Measurements from ENCODE around the gene RPL27A. TPM values are rescaled to one million over a fixed set of nuclear protein-coding genes. Genes with fewer than 3 reads are reported as not detected.

RPL27A gene
- total RNA-seq, 1 donor from 2014 or later, result 789 TPM

- TF ChIP-seq CTCF (IDR thresholded peaks at IDR 0.05), result no peak
- no peaks in the 10 kb centered on the region for H3K27me3 ChIP-seq
- no peak for DNase-seq (ENCODE audit: low spot score in 2 of 2)
- no peaks in the 10 kb centered on the region for H3K4me1 ChIP-seq
- intact Hi-C loops (cut with DNase I), result no loop called here
- H3K36me3 ChIP-seq, result peaks cover 24 to 68% of the 10 kb centered on the region in 2 donors
- H3K27ac ChIP-seq, result no peak overlapping the region
- no peak overlapping the region for H3K4me3 ChIP-seq
- no peaks in the 10 kb centered on the region for H3K9me3 ChIP-seq
These were observed 42.2 kb upstream of the RPL27A start for GRCh38 chr11:8640267-8640906.

- no peaks in the 10 kb centered on the region for H3K9me3 ChIP-seq
- H3K4me3 ChIP-seq, result no peak overlapping the region
- H3K36me3 ChIP-seq, result peaks cover 24 to 61% of the 10 kb centered on the region in 2 donors
- H3K27ac ChIP-seq, result no peak overlapping the region
- no peak for DNase-seq (ENCODE audit: low spot score in 2 of 2)
- no peaks in the 10 kb centered on the region for H3K4me1 ChIP-seq
- intact Hi-C loops (cut with DNase I), result no loop called here
- no peaks in the 10 kb centered on the region for H3K27me3 ChIP-seq
- TF ChIP-seq CTCF (IDR thresholded peaks at IDR 0.05), result no peak
These were observed 41.3 kb upstream of the RPL27A start for GRCh38 chr11:8641332-8641731.

- no peak for DNase-seq (ENCODE audit: low spot score in 2 of 2)
These were observed 40.3 kb upstream of the RPL27A start for GRCh38 chr11:8642196-8642841.

GRCh38 chr11:8646873-8647272 is 35.7 kb upstream of the RPL27A start:
- no peak for TF ChIP-seq CTCF (IDR thresholded peaks at IDR 0.05)
- intact Hi-C loops (cut with DNase I), result no loop called here
- no peaks in the 10 kb centered on the region for H3K9me3 ChIP-seq
- H3K27me3 ChIP-seq, result no peaks in the 10 kb centered on the region
- no peak overlapping the region for H3K27ac ChIP-seq
- H3K4me3 ChIP-seq, result no peak overlapping the region
- DNase-seq (ENCODE audit: low spot score in 2 of 2), result no peak
- H3K36me3 ChIP-seq, result peaks cover 5 to 47% of the 10 kb centered on the region in 2 donors
- no peaks in the 10 kb centered on the region for H3K4me1 ChIP-seq

More at GRCh38 chr11:8642196-8642841, 40.3 kb upstream of the RPL27A start:
- Histone ChIP-seq H3K27me3 (no peaks in the 10 kb centered on the region), H3K27ac (no peak overlapping the region), H3K36me3 (peaks cover 24 to 57% of the 10 kb centered on the region in 2 donors), H3K9me3 (no peaks in the 10 kb centered on the region), H3K4me3 (no peak overlapping the region), H3K4me1 (no peaks in the 10 kb centered on the region)
- no peak for TF ChIP-seq CTCF (IDR thresholded peaks at IDR 0.05)
- intact Hi-C loops (cut with DNase I), result no loop called here

- no peak overlapping the region for H3K4me3 ChIP-seq
- H3K9me3 ChIP-seq, result no peaks in the 10 kb centered on the region
- no peaks in the 10 kb centered on the region for H3K4me1 ChIP-seq
- intact Hi-C loops (cut with DNase I), result no loop called here
- H3K36me3 ChIP-seq, result peaks cover 5 to 42% of the 10 kb centered on the region in 2 donors
- no peak for TF ChIP-seq CTCF (IDR thresholded peaks at IDR 0.05)
- H3K27me3 ChIP-seq, result no peaks in the 10 kb centered on the region
- no peak overlapping the region for H3K27ac ChIP-seq
- no peak for DNase-seq (ENCODE audit: low spot score in 2 of 2)
These were observed 33.2 kb upstream of the RPL27A start for GRCh38 chr11:8649361-8649760.

All from ascending aorta (tissue), 2 donors.